HCT116 (cell line): ENCODE measurements around the gene MACROH2A2. TPM values are rescaled to one million over a fixed set of nuclear protein-coding genes. Genes with fewer than 3 reads are reported as not detected.

Experiments
- ATAC-seq: fragments of 200-7000 bp; cut with Tn5 transposase; 2 replicates; pipeline ENCODE4 v1.9.1; 2020; ENCODE audit warnings: mild to moderate bottlenecking, moderate library complexity
- BruUV-seq: library from RNA; stranded (reverse); fragments of 400-500 nt; replicated peaks from 2 replicates; lab custom pipeline; 2021; lab: Mats Ljungman, UMichigan
- CTCF ChIA-PET: fragments of 300-600 bp; sonication (Branson Sonifier 250); formaldehyde crosslinking; loops from one replicate; lab custom pipeline; 2021; ENCODE audit warnings: antibody characterized with exemption; lab: Charles Lee
- POLR2A ChIA-PET: fragments of 300-600, 350-600 bp; sonication (Branson Sonifier 250); formaldehyde crosslinking; loops from one replicate; lab custom pipeline; 2021; ENCODE audit warnings: antibody characterized with exemption; lab: Charles Lee
- RAD21 ChIA-PET, 2 experiments: fragments of 300-600 bp; sonication (Branson Sonifier 250); formaldehyde crosslinking; loops; one replicate each; lab custom pipeline; 2023; ENCODE audit warnings: low total read pairs in 2 of 2; ENCODE audit not compliant: uncharacterized antibody in 2 of 2, unreplicated experiment in 2 of 2, low non-redundant PET in 1 of 2; lab: Charles Lee
- DNase-seq: peaks from one replicate; pipeline ENCODE4 v3.0.0-alpha.2; 2010; ENCODE audit warnings: low read depth, low spot score
- H2AFZ ChIP-seq: fragments of 200-600 bp; shearing (Covaris generic), sonication (generic); 2 replicates; pipeline ENCODE4 v1.6.1; 2017; ENCODE audit warnings: low read depth, mixed run types, mixed read lengths, antibody characterized with exemption, low read length; ENCODE audit not compliant: poor library complexity, severe bottlenecking
- H3K27ac ChIP-seq: 2 replicates; pipeline ENCODE4 v1.5.1; 2012; ENCODE audit warnings: low read depth, low read length
- H3K27me3 ChIP-seq: fragments of 200-600 bp; sonication (generic); 2 replicates; pipeline ENCODE4 v1.6.1; 2016; ENCODE audit warnings: mixed run types, low read length, mixed read lengths; ENCODE audit not compliant: insufficient read depth
- H3K36me3 ChIP-seq, 2 experiments: fragments of 200-500 bp in 1 of 2; fragments of 200-600 bp in 1 of 2; sonication (Bioruptor generic) in 1 of 2; sonication (generic) in 1 of 2; 2 replicates each; pipeline versions ENCODE4 v1.5.1 to v1.6.1; 2014 to 2016; ENCODE audit warnings: low read length in 2 of 2, inconsistent platforms in 1 of 2, mixed read lengths in 1 of 2, mixed run types in 1 of 2; ENCODE audit not compliant: insufficient read depth in 2 of 2, control insufficient read depth in 1 of 2
- H3K4me1 ChIP-seq, 2 experiments: fragments of 200-600 bp in 1 of 2; sonication (generic) in 1 of 2; 2 replicates each; pipeline versions ENCODE4 v1.5.1 to v1.6.1; 2012 to 2017; ENCODE audit warnings: low read length in 2 of 2, inconsistent platforms in 1 of 2, mild to moderate bottlenecking in 1 of 2, mixed read lengths in 1 of 2, mixed run types in 1 of 2, moderate library complexity in 1 of 2; ENCODE audit not compliant: insufficient read depth in 2 of 2, control insufficient read depth in 1 of 2
- H3K4me2 ChIP-seq: fragments of 200-600 bp; sonication (generic); 2 replicates; pipeline ENCODE4 v1.6.1; 2017; ENCODE audit warnings: mixed run types, low read length, mixed read lengths
- H3K4me3 ChIP-seq, 2 experiments: fragments of 200-600 bp in 1 of 2; sonication (generic) in 1 of 2; replicated peaks in 1 of 2; 2 replicates each; pipeline ENCODE4 v1.5.1; 2011 to 2016; ENCODE audit warnings: low read length in 2 of 2, control low read depth in 1 of 2, low read depth in 1 of 2, mild to moderate bottlenecking in 1 of 2, mixed read lengths in 1 of 2, mixed run types in 1 of 2
- H3K79me2 ChIP-seq: fragments of 200-600 bp; sonication (generic); 2 replicates; pipeline ENCODE4 v1.6.1; 2017; ENCODE audit warnings: mild to moderate bottlenecking, mixed run types, low read length, moderate library complexity, mixed read lengths; ENCODE audit not compliant: insufficient read depth
- H3K9ac ChIP-seq: fragments of 200-600 bp; sonication (generic); 2 replicates; pipeline ENCODE4 v1.6.1; 2016; ENCODE audit warnings: low read length, mixed read lengths
- H3K9me2 ChIP-seq: fragments of 200-600 bp; sonication (generic), shearing (Covaris generic); 2 replicates; pipeline ENCODE4 v1.6.1; 2017; ENCODE audit warnings: mixed run types, mild to moderate bottlenecking, moderate library complexity; ENCODE audit not compliant: insufficient read depth
- H3K9me3 ChIP-seq, 2 experiments: fragments of 200-500 bp in 1 of 2; fragments of 200-600 bp in 1 of 2; sonication (Bioruptor generic) in 1 of 2; sonication (generic) in 1 of 2; 2 replicates each; pipeline ENCODE4 v1.6.1; 2014 to 2017; ENCODE audit warnings: low read length in 2 of 2, mixed read lengths in 2 of 2, inconsistent platforms in 1 of 2, low read depth in 1 of 2, mild to moderate bottlenecking in 1 of 2, mixed run types in 1 of 2, moderate library complexity in 1 of 2; ENCODE audit not compliant: control insufficient read depth in 1 of 2, insufficient read depth in 1 of 2
- H4K20me1 ChIP-seq: fragments of 200-600 bp; sonication (generic), shearing (Covaris generic); 2 replicates; pipeline ENCODE4 v1.6.1; 2017; ENCODE audit warnings: mixed run types, mild to moderate bottlenecking, moderate library complexity; ENCODE audit not compliant: insufficient read depth
- ATF3 ChIP-seq: IDR thresholded peaks from 2 replicates; pipeline ENCODE4 v1.6.1; 2012
- CTCF ChIP-seq, 3 experiments: fragments of 200-600 bp in 1 of 3; sonication (generic) in 1 of 3; IDR thresholded peaks in 2 of 3; conservative IDR thresholded peaks in 1 of 3; 2 replicates each; pipeline ENCODE4 v1.5.1; 2012 to 2017; ENCODE audit warnings: low read depth in 2 of 3, low read length in 2 of 3, antibody characterized with exemption in 1 of 3, borderline replicate concordance in 1 of 3, control low read depth in 1 of 3, mild to moderate bottlenecking in 1 of 3, mixed read lengths in 1 of 3, mixed run types in 1 of 3, moderate library complexity in 1 of 3; ENCODE audit not compliant: insufficient read depth in 1 of 3
- EGR1 ChIP-seq: IDR thresholded peaks from 2 replicates; pipeline ENCODE4 v1.6.1; 2012; ENCODE audit warnings: low read depth
- ELF1 ChIP-seq: IDR thresholded peaks from 2 replicates; pipeline ENCODE4 v1.6.1; 2012; ENCODE audit warnings: low read depth, borderline replicate concordance
- FOSL1 ChIP-seq: IDR thresholded peaks from 2 replicates; pipeline ENCODE4 v1.6.1; 2012; ENCODE audit warnings: low read depth
- JUND ChIP-seq: IDR thresholded peaks from 2 replicates; pipeline ENCODE4 v1.6.1; 2012
- MAX ChIP-seq: IDR thresholded peaks from 2 replicates; pipeline ENCODE4 v1.6.1; 2012
- POLR2A ChIP-seq: IDR thresholded peaks from 2 replicates; pipeline ENCODE4 v1.7.0; 2011; ENCODE audit warnings: borderline replicate concordance; ENCODE audit not compliant: insufficient read depth, insufficient read length; ENCODE audit errors: extremely low read depth
- POLR2AphosphoS5 ChIP-seq: IDR thresholded peaks from 2 replicates; pipeline ENCODE4 v1.6.1; 2011; ENCODE audit warnings: mild to moderate bottlenecking, low read depth, low read length, moderate library complexity
- SIN3A ChIP-seq: IDR thresholded peaks from 2 replicates; pipeline ENCODE4 v1.6.1; 2012; ENCODE audit warnings: low read depth
- SP1 ChIP-seq: IDR thresholded peaks from 2 replicates; pipeline ENCODE4 v1.6.1; 2012; ENCODE audit warnings: low read depth
- ZBTB33 ChIP-seq: IDR thresholded peaks from 2 replicates; pipeline ENCODE4 v1.6.1; 2011; ENCODE audit warnings: mild to moderate bottlenecking, low read length, moderate library complexity; ENCODE audit not compliant: insufficient replicate concordance; ENCODE audit errors: extremely low read depth
- ZFX ChIP-seq: fragments of 450-650 bp; IDR thresholded peaks from 2 replicates; pipeline ENCODE4 v1.6.1; 2017
- ZNF274 ChIP-seq: fragments of 200-500 bp; sonication (Bioruptor generic); IDR thresholded peaks from 2 replicates; pipeline ENCODE4 v1.6.1; 2014; ENCODE audit warnings: mild to moderate bottlenecking, low read depth, low read length, inconsistent platforms
- intact Hi-C: fragments of 100-400 bp; cut with micrococcal nuclease; formaldehyde crosslinking; loops from 2 replicates; pipeline ENCODE4 v1.10.0; 2022
- total RNA-seq: library from RNA; stranded (reverse); gene quantifications from one replicate; pipeline ENCODE4 v1.2.1, GENCODE V29; 2021; ENCODE audit not compliant: unreplicated experiment

MACROH2A2 gene
- total RNA-seq, 1 experiment from 2014 or later = 41.4 TPM

GRCh38 chr10:70048030-70048723 is 4.5 kb upstream of the MACROH2A2 start (continued):
- TF ChIP-seq ZBTB33 (no peak), ZFX (no peak), CTCF (IDR thresholded peaks at IDR 0.05 in 2 of 3, conservative IDR thresholded peaks at IDR 0.05 in 1 of 3; ENCODE audit: borderline replicate concordance in 1 of 3, insufficient read depth in 1 of 3, low read depth in 2 of 3, low read length in 2 of 3) (no peak), SIN3A (no peak), POLR2A (no peak)
- TF ChIP-seq, all 23 proteins: peak for 0

- Histone ChIP-seq H3K4me1 (peaks cover 12 to 29% of the 10 kb centered on the region in 2 experiments; a peak in 3 of 4 replicates), H3K4me3 (peak overlapping the region; percentile 72 to 87), H4K20me1 (no peaks in the 10 kb centered on the region), H3K9me3 (no peaks in the 10 kb centered on the region), H3K79me2 (peaks cover 32% of the 10 kb centered on the region), H3K27ac (peak overlapping the region; percentile 89; the same call in 1 of the 2 replicates), H3K4me2 (peak overlapping the region; percentile 95), H3K27me3 (no peaks in the 10 kb centered on the region), H3K9ac (peak overlapping the region; percentile 94), H2AFZ (peak overlapping the region; percentile 97), H3K36me3 (no peaks in the 10 kb centered on the region), H3K9me2 (no peaks in the 10 kb centered on the region)
- ChIA-PET POLR2A (interaction anchor here (1.5 kb wide), 1 partner anchor 10 kb away, joined by 3 read pairs; no protein-coding TSS in a partner anchor), CTCF (interaction anchor here (0.9 to 1.3 kb wide), 3 partner anchors 10 to 64 kb away, joined by 3 to 9 read pairs (median 6); no protein-coding TSS in a partner anchor), RAD21 (no interaction called here)
- ATAC-seq (no peak), DNase-seq (no peak)
- BruUV-seq = no TSS peak
- TF ChIP-seq POLR2AphosphoS5 (no peak), EGR1 (no peak), SP1 (no peak), ZNF274 (no peak), MAX (no peak), JUND (no peak), SIN3A (no peak), ATF3 (no peak), ELF1 (no peak), FOSL1 (no peak)
- intact Hi-C loops = no loop called here
These were observed 798 bp upstream of the MACROH2A2 start for GRCh38 chr10:70051848-70052247.
